HG03442 (cell line): ENCODE data around the gene PAX5.
"Not testable (repeated sequence)": the region's sequence is repeated elsewhere in the genome, so short reads cannot be mapped to it uniquely, and the experiment has no call there.

Experiments used
- ATAC-seq: cut with Tn5 transposase; IDR thresholded peaks from one replicate; pipeline ENCODE4 v1.9.1; 2021; ENCODE audit warnings: mild to moderate bottlenecking, moderate library complexity; ENCODE audit not compliant: unreplicated experiment

The PAX5 gene

DNA sequence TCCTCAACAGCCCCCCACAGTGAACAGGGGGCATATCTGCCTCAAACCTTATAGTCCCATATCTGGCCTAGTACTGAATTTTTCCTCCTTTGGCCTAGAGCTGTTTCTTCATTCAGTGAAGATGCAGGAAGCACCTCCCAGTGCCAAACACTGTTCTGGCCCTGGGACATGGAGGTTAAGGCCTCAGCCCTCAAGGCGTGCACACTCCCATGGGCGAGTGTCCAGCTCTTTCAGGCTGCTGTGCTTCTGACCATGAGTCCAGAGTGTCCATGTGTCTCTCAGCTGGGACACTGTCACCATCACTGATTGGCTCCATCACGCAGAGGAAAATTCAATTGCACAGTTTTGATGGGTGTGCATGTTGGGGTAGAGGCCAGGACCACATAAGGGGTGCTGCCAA lies 151.5 kb downstream of the PAX5 start:
- no peak for ATAC-seq

GRCh38 chr9:36881743-36882441 lies 152.2 kb downstream of the PAX5 start:
- no peak for ATAC-seq

DNA sequence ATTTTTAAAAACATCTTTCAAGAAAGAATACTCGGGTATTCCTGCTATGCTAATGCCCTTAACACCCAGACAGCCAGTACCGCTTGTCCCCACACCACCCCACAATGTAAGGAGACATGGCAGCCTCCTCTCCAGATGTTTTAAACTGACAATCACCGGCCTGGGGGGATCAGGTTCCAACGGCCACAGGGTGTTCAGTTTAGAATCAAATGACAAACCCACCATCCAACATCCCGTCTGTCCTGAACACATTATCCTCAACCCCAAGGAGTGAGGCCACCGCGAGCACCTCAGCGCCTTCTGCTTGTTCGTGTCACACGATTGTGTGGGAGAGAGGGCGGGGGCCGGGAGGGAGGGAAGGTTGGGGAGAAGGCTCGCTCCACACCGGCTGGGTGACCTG lies 152.8 kb downstream of the PAX5 start:
- no peak for ATAC-seq

- no peak for ATAC-seq
Observed at GRCh38 chr9:36880075-36880474, 154.0 kb downstream of the PAX5 start.

GRCh38 chr9:36878986-36879982 lies 154.8 kb downstream of the PAX5 start:
- peak; percentile 73 for ATAC-seq

DNA sequence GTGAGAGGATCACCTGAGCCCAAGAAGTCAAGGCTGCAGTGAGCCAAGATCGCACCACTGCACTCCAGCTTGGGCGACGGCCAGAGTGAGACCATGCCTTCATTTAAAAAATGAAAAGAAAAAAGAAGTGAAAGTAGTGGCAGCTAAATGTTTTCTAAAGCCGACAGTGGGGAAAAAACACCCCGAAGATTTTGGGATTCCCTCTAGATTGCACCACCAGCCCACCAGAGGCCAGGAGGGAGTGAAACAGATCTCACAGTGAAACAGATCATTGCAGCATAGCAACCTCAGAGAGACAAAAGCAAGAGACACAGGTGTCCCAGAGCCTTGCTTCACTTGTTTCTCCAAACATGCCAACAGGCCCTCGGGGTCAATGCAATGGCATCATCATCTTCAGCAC lies 156.8 kb downstream of the PAX5 start:
- no peak for ATAC-seq

GRCh38 chr9:36876056-36876455 lies 158.0 kb downstream of the PAX5 start:
- ATAC-seq = no peak

GRCh38 chr9:36874921-36875320 lies 159.1 kb downstream of the PAX5 start:
- no peak for ATAC-seq

GRCh38 chr9:36874261-36874660 lies 159.8 kb downstream of the PAX5 start:
- no peak for ATAC-seq

GRCh38 chr9:36873247-36873875 lies 160.7 kb downstream of the PAX5 start:
- peak; percentile 45 for ATAC-seq

GRCh38 chr9:36872641-36873040 lies 161.4 kb downstream of the PAX5 start:
- no peak for ATAC-seq

DNA sequence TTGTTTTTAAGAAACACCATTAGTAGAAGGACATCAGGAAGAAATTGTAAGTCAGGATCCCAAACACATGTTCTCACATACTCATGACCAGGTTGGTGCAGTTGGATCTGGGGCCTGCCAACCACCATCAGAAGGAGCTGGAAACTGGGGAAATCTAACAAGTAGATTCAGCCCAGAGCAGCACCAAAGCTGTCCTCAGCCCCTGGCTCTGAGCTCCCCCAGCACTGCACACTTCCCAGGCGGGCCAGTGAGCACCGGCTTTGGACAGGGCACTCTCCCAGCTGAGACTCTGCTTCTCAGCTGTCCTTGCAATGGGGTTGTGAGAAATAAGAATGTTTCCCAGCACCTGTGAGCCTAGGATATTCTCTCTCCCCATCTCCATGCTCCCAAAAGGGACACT lies 162.5 kb downstream of the PAX5 start:
- no peak for ATAC-seq

GRCh38 chr9:36870960-36871359 lies 163.1 kb downstream of the PAX5 start:
- no peak for ATAC-seq

DNA sequence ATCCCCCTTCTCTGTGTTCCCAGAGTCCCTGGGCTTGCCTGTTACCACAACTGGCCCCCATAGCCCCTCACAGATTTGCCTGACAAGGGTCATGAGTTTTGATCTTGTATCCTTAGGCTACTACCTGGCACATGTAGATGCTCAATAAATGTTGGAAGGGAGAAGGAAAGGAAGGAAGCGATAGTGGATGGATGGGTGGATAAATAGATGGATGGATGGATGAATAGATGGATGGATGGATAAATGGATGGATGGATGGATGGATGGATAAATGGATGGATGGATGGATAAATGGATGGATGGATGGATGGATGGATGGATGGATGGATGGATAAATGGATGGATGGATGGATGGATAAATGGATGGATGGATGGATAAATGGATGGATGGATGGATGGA lies 164.5 kb downstream of the PAX5 start:
- not testable (repeated sequence) for ATAC-seq

- ATAC-seq = no peak
Observed at GRCh38 chr9:36868586-36869282, 165.3 kb downstream of the PAX5 start.

- ATAC-seq = no peak
Observed at GRCh38 chr9:36867672-36868471, 166.2 kb downstream of the PAX5 start.

- ATAC-seq = no peak
Observed at GRCh38 chr9:36867241-36867640, 166.8 kb downstream of the PAX5 start.

DNA sequence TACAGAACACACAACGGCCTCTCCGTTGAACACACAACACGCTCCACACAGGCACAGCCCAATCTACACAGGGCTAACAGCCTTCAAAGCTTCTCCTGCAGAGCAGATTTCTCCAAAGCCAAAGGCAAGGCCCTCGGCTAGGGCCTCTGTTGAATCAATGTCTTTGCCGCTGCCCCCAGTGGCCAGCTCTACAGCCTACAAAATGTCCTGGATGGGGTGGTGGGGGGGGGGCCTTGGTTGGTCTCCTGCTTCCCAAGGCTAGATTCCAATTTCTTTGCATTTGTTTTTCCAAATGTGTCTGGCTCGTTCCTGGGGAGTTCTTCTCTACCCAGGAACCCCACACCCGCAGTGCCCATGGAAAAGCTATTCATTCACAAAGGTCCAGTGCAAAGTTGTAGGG lies 167.2 kb downstream of the PAX5 start:
- no peak for ATAC-seq

DNA sequence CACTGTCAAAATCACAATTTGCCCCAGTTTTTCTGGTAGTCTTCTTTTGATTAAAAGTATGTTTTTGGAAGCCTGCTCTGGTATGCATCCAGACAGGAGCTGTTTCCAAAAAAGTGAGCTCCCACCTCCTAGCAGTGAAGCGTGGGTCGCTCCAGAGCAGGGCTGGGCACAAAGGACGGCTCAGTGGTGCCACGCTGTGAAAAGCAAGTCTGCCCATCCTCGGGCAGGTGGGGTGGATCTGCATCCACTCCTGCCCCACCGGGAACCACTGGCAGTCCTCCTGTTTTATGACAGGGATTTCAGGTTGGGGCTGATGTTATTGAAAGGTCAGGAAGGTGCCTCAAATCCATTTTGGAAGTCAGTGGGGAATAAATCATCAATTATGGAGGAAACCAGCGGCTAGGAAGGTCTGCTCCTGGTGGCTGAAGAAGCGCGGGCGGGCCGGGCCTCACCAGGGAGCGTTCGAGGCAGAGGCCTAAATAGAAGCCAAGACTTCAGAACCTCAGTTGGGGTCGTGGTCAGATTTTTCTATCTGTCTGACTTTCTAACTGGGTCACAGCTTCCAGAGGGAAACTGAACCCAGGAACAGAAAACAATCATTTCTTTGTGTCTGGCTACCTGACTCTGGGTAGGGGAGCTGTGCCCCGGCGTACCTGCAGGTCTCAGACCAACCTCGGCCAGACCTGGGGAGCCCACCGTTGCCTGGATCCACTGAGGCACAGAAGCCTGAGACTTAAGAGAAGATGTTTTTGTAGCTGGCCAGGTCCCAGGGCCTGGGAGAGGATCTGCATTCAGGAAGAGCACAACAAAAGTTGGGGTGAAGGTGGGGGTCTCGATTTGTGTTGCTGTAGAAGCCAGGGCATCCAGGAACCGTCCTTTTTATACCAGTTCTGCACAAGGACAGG lies 168.1 kb downstream of the PAX5 start:
- no peak for ATAC-seq
